Esophagus (tissue), 2 donors: Measurements from ENCODE around the gene APBA2. TPM values are rescaled to one million over a fixed set of nuclear protein-coding genes. Genes with fewer than 3 reads are reported as not detected.

ENCODE experiments used
- H3K27ac ChIP-seq, 2 donors: one replicate each; pipeline ENCODE4 v1.5.1; 2013; ENCODE audit warnings: low read depth in 2 of 2, mild to moderate bottlenecking in 2 of 2, inconsistent platforms in 1 of 2, low read length in 1 of 2, moderate library complexity in 1 of 2
- H3K27me3 ChIP-seq, 2 donors: one replicate each; pipeline ENCODE4 v1.6.1; 2013; ENCODE audit warnings: low read length in 2 of 2, control low read depth in 1 of 2, mild to moderate bottlenecking in 1 of 2; ENCODE audit not compliant: insufficient read depth in 2 of 2, control insufficient read depth in 1 of 2
- H3K36me3 ChIP-seq, 2 donors: one replicate each; pipeline ENCODE4 v1.6.1; 2013; ENCODE audit warnings: low read length in 1 of 2; ENCODE audit not compliant: control insufficient read depth in 2 of 2, insufficient read depth in 2 of 2
- H3K4me1 ChIP-seq, 2 donors: one replicate each; pipeline ENCODE4 v1.6.1; 2013; ENCODE audit warnings: low read length in 1 of 2; ENCODE audit not compliant: control insufficient read depth in 2 of 2, insufficient read depth in 2 of 2
- H3K4me3 ChIP-seq, 2 donors: one replicate each; pipeline ENCODE4 v1.5.1; 2013; ENCODE audit warnings: low read length in 2 of 2, mild to moderate bottlenecking in 2 of 2, low read depth in 1 of 2, moderate library complexity in 1 of 2
- H3K9me3 ChIP-seq, 2 donors: one replicate each; pipeline ENCODE4 v1.6.1; 2013; ENCODE audit warnings: mild to moderate bottlenecking in 2 of 2, low read depth in 1 of 2, low read length in 1 of 2, moderate library complexity in 1 of 2; ENCODE audit not compliant: control insufficient read depth in 2 of 2, insufficient read depth in 1 of 2
- WGBS, 2 donors: extraction: QIAGEN DNeasy Blood & Tissue Kit; methylation state at CpG; one replicate each; pipeline ENCODE4 v1.1.7; 2013; 5-methylcytosine and 5-hydroxymethylcytosine counted together
- polyA plus RNA-seq, 2 donors: library from polyadenylated mRNA; stranded (reverse); fragments of 200-250 nt; gene quantifications; one replicate each; pipeline ENCODE4 v1.2.3, GENCODE V29; 2013
- donor health status: healthy with polysubstance abuse.
- donor health status: Bipolar disorder and iron deficiency.

The APBA2 gene
- polyA plus RNA-seq, 2 donors: 0.77 to 1.7 TPM

- WGBS, 2 donors: 86 to 91% methylated on average over 4 of the region's 4 CpGs
- H3K36me3 ChIP-seq: no peaks in the 10 kb centered on the region
- no peak overlapping the region for H3K27ac ChIP-seq
- H3K4me3 ChIP-seq: no peak overlapping the region
- H3K27me3 ChIP-seq: no peaks in the 10 kb centered on the region
- H3K4me1 ChIP-seq: no peaks in the 10 kb centered on the region
- H3K9me3 ChIP-seq: no peaks in the 10 kb centered on the region
Measured at GRCh38 chr15:28981921-28982320, 96.1 kb downstream of the APBA2 start.

DNA sequence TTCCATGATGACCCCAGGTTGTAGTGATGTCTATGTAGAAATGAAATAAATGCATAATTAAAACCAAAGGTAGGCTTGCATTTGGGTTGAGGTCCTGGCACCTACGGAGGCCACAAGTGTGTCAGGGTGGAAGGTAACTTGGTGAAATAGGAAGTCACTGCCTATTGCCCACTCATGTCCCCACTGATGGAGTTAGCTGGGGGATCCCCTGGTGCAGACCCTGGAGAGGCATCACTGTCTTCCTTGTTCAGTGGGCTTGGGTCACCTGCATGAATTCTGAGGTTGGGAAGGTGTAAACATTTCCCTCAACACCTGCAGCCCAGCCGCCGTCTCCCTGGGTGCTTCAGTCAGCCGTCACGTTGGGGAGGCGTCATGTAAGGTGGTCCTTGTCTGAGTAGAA is 97.1 kb downstream of the APBA2 start:
- 94 to 95% methylated on average over 6 of the region's 6 CpGs for WGBS, 2 donors
- no peaks in the 10 kb centered on the region for H3K9me3 ChIP-seq
- no peak overlapping the region for H3K4me3 ChIP-seq

GRCh38 chr15:28983432-28984311 is 97.9 kb downstream of the APBA2 start:
- Histone ChIP-seq H3K27me3 (no peaks in the 10 kb centered on the region), H3K4me1 (no peaks in the 10 kb centered on the region), H3K36me3 (no peaks in the 10 kb centered on the region), H3K4me3 (no peak overlapping the region), H3K27ac (no peak overlapping the region), H3K9me3 (no peaks in the 10 kb centered on the region)
- 88 to 89% methylated on average over 20 of the region's 20 CpGs for WGBS, 2 donors

More for the DNA sequence above, 97.1 kb downstream of the APBA2 start:
- Histone ChIP-seq H3K36me3 (no peaks in the 10 kb centered on the region), H3K27ac (no peak overlapping the region), H3K4me1 (no peaks in the 10 kb centered on the region), H3K27me3 (no peaks in the 10 kb centered on the region)

- Histone ChIP-seq H3K27me3 (no peaks in the 10 kb centered on the region), H3K4me3 (no peak overlapping the region), H3K36me3 (no peaks in the 10 kb centered on the region), H3K27ac (no peak overlapping the region), H3K9me3 (no peaks in the 10 kb centered on the region), H3K4me1 (no peaks in the 10 kb centered on the region)
- 67 to 73% methylated on average over 10 of the region's 10 CpGs for WGBS, 2 donors
Measured at GRCh38 chr15:28984421-28985315, 98.9 kb downstream of the APBA2 start.

DNA sequence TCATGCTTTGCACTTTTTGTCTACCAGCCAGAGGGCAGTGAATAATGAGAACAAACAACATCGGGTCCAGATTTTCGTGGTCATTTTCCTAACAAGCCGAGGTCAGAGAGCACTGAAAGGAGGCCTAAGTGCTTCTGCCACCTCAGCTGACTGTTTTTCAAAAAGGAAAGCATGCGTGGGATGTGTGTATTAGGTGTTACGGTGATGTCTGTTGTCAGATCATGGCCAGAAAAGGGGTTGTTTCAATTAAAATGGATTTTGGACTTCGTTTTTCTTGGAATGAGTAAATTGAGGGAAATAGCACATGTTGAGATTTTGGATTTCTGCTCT is 99.5 kb downstream of the APBA2 start:
- Histone ChIP-seq H3K9me3 (no peaks in the 10 kb centered on the region), H3K36me3 (no peaks in the 10 kb centered on the region), H3K4me3 (no peak overlapping the region), H3K27ac (no peak overlapping the region), H3K4me1 (no peaks in the 10 kb centered on the region), H3K27me3 (no peaks in the 10 kb centered on the region)
- WGBS, 2 donors: 34 to 53% methylated on average over 6 of the region's 6 CpGs

DNA sequence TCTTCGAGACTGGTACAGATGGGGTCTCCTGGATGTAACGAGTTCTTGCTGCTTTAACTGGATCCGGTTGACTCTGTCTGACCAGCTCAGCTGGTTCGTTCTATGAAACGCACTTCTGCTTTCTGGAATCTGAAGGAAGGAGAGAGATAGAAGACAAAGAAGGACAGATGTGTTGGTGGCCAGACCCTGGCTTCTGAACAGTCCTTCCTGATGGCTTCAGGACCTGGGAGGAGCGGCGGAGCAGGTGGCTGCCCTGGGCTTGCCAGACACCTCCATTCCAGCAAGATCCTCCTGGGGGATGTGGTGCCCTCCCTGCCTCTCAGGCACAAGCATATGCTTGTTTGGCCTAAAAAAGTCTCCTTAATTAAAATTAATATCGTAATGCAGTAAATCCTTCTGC is 99.9 kb downstream of the APBA2 start:
- Histone ChIP-seq H3K36me3 (no peaks in the 10 kb centered on the region), H3K27me3 (no peaks in the 10 kb centered on the region), H3K4me3 (no peak overlapping the region), H3K9me3 (no peaks in the 10 kb centered on the region), H3K4me1 (no peaks in the 10 kb centered on the region), H3K27ac (no peak overlapping the region)
- WGBS, 2 donors: 81 to 82% methylated on average over 8 of the region's 8 CpGs

- H3K4me3 ChIP-seq: no peak overlapping the region
- no peaks in the 10 kb centered on the region for H3K27me3 ChIP-seq
- WGBS, 2 donors: 82 to 88% methylated on average over 9 of the region's 9 CpGs
- H3K4me1 ChIP-seq: no peaks in the 10 kb centered on the region
- H3K9me3 ChIP-seq: no peaks in the 10 kb centered on the region
- no peaks in the 10 kb centered on the region for H3K36me3 ChIP-seq
- H3K27ac ChIP-seq: no peak overlapping the region
Measured at GRCh38 chr15:28986108-28986507, 100.3 kb downstream of the APBA2 start.

DNA sequence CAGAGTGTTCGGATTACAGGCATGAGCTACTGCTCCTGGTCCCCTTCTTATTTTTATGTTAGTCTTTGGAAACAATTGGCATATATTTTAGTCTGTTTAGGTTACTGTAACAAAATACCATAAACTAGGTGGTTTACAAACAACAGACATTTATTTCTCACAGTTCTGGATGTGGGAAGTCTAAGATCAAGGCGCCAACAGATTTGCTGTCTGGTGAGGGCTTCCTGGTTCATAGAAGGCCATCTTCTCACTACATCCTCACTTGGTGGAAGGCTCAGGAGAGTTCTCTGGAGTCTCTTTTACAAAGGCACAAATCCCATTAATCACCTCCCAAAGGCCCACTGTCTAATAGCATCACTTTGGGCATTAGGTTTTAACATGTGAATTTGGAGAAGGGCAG is 101.0 kb downstream of the APBA2 start:
- Histone ChIP-seq H3K4me3 (no peak overlapping the region), H3K9me3 (no peaks in the 10 kb centered on the region), H3K36me3 (no peaks in the 10 kb centered on the region), H3K27ac (no peak overlapping the region), H3K4me1 (no peaks in the 10 kb centered on the region), H3K27me3 (no peaks in the 10 kb centered on the region)
- WGBS, 2 donors: 95 to 98% methylated on average over 2 of the region's 2 CpGs

GRCh38 chr15:28987337-28987736 is 101.6 kb downstream of the APBA2 start:
- no peak overlapping the region for H3K27ac ChIP-seq
- H3K4me1 ChIP-seq: no peaks in the 10 kb centered on the region
- no peaks in the 10 kb centered on the region for H3K36me3 ChIP-seq
- H3K27me3 ChIP-seq: no peaks in the 10 kb centered on the region
- WGBS, 2 donors: 92 to 93% methylated on average over 4 of the region's 4 CpGs
- no peaks in the 10 kb centered on the region for H3K9me3 ChIP-seq
- H3K4me3 ChIP-seq: no peak overlapping the region
